Liver (tissue), 9 donors: ENCODE results near the gene DCAKD. TPM values are rescaled to one million over a fixed set of nuclear protein-coding genes. Genes with fewer than 3 reads are reported as not detected.

Source experiments
- DNase-seq: peaks from one replicate; pipeline ENCODE4 v3.0.0-alpha.2; 2017; ENCODE audit warnings: low spot score
- H3K27ac ChIP-seq, 2 donors: one replicate each; pipeline ENCODE4 v1.7.0; 2013; ENCODE audit warnings: inconsistent platforms in 2 of 2, low read length in 2 of 2, control low read depth in 1 of 2, low read depth in 1 of 2, mild to moderate bottlenecking in 1 of 2
- H3K27me3 ChIP-seq, 4 donors: one replicate each; pipeline versions ENCODE4 v1.6.1 to v1.7.0; 2013; ENCODE audit warnings: low read length in 3 of 4, inconsistent platforms in 1 of 4, mild to moderate bottlenecking in 1 of 4, moderate library complexity in 1 of 4; ENCODE audit not compliant: control insufficient read depth in 4 of 4, insufficient read depth in 4 of 4
- H3K36me3 ChIP-seq, 4 donors: one replicate each; pipeline versions ENCODE4 v1.6.1 to v1.7.0; 2013; ENCODE audit warnings: low read length in 3 of 4, mild to moderate bottlenecking in 3 of 4, low read depth in 1 of 4, moderate library complexity in 1 of 4; ENCODE audit not compliant: control insufficient read depth in 4 of 4, insufficient read depth in 3 of 4
- H3K4me1 ChIP-seq, 4 donors: one replicate each; pipeline versions ENCODE4 v1.6.1 to v1.7.0; 2013; ENCODE audit warnings: low read length in 3 of 4, mild to moderate bottlenecking in 3 of 4, moderate library complexity in 1 of 4; ENCODE audit not compliant: control insufficient read depth in 4 of 4, insufficient read depth in 4 of 4
- H3K4me3 ChIP-seq, 3 donors: one replicate each; pipeline versions ENCODE4 v1.6.1 to v1.7.0; 2013; ENCODE audit warnings: low read length in 3 of 3, control low read depth in 1 of 3, low read depth in 1 of 3, mild to moderate bottlenecking in 1 of 3
- H3K9ac ChIP-seq, 2 donors: one replicate each; pipeline ENCODE4 v1.7.0; 2013; ENCODE audit warnings: low read length in 2 of 2, mild to moderate bottlenecking in 2 of 2, moderate library complexity in 2 of 2, control low read depth in 1 of 2, low read depth in 1 of 2
- H3K9me3 ChIP-seq, 4 donors: one replicate each; pipeline versions ENCODE4 v1.6.1 to v1.7.0; 2013; ENCODE audit warnings: low read length in 3 of 4; ENCODE audit not compliant: control insufficient read depth in 4 of 4
- EGR1 ChIP-seq, 2 donors: IDR thresholded peaks; 2 replicates each; pipeline ENCODE4 v1.6.1; 2016 to 2018; ENCODE audit warnings: antibody characterized with exemption in 2 of 2, low read depth in 2 of 2
- FOXA2 ChIP-seq: IDR thresholded peaks from 2 replicates; pipeline ENCODE4 v1.6.1; 2016; ENCODE audit warnings: antibody characterized with exemption
- GABPA ChIP-seq, 2 donors: IDR thresholded peaks in 1 of 2; conservative IDR thresholded peaks in 1 of 2; 2 replicates each; pipeline ENCODE4 v1.6.1; 2016; ENCODE audit warnings: antibody characterized with exemption in 2 of 2, mild to moderate bottlenecking in 1 of 2, moderate library complexity in 1 of 2
- HNF4A ChIP-seq, 2 donors: conservative IDR thresholded peaks; 2 replicates each; pipeline ENCODE4 v1.6.1; 2016; ENCODE audit warnings: antibody characterized with exemption in 2 of 2, mild to moderate bottlenecking in 2 of 2
- JUND ChIP-seq, 2 donors: IDR thresholded peaks; 2 replicates each; pipeline ENCODE4 v1.6.1; 2016; ENCODE audit warnings: antibody characterized with exemption in 2 of 2
- MAX ChIP-seq: IDR thresholded peaks from 2 replicates; pipeline ENCODE4 v1.6.1; 2016; ENCODE audit warnings: antibody characterized with exemption
- NR2F2 ChIP-seq: IDR thresholded peaks from 2 replicates; pipeline ENCODE4 v1.6.1; 2016; ENCODE audit warnings: antibody characterized with exemption
- REST ChIP-seq: IDR thresholded peaks from 2 replicates; pipeline ENCODE4 v1.6.1; 2016; ENCODE audit warnings: antibody characterized with exemption, mild to moderate bottlenecking
- RXRA ChIP-seq, 2 donors: IDR thresholded peaks; 2 replicates each; pipeline ENCODE4 v1.6.1; 2017 to 2018; ENCODE audit warnings: antibody characterized with exemption in 2 of 2, mild to moderate bottlenecking in 1 of 2
- SP1 ChIP-seq: IDR thresholded peaks from 2 replicates; pipeline ENCODE4 v1.6.1; 2018; ENCODE audit warnings: antibody characterized with exemption, mild to moderate bottlenecking
- TAF1 ChIP-seq: conservative IDR thresholded peaks from 2 replicates; pipeline ENCODE4 v1.6.1; 2016; ENCODE audit warnings: antibody characterized with exemption, mild to moderate bottlenecking
- WGBS: extraction: QIAGEN DNeasy Blood & Tissue Kit; methylation state at CpG from one replicate; pipeline ENCODE4 v1.1.7; 2013; 5-methylcytosine and 5-hydroxymethylcytosine counted together
- polyA plus RNA-seq, 2 donors: library from polyadenylated mRNA; stranded (reverse) in 1 of 2; unstranded in 1 of 2; fragments of 200-250 nt in 1 of 2; fragments of >200 nt in 1 of 2; fragmentation: Nextera tagmentation in 1 of 2; extraction: Ambion mirVana in 1 of 2; gene quantifications; one replicate each; pipeline versions ENCODE4 v1.2.1 to v1.2.3, GENCODE V29; 2013 to 2015
- total RNA-seq, 2 donors: library from RNA; depleted of rRNA; stranded (reverse); fragments of >200 nt; gene quantifications; one replicate each; pipeline ENCODE4 v1.2.3, GENCODE V29; 2014
- donor health status: healthy.
- donor health status: healthy.
- donor health status: healthy.
- donor health status: healthy.
- donor health status: healthy.

The DCAKD gene
- total and polyA plus RNA-seq, 4 donors, result 9.7 to 22.9 (median 14.6) TPM

- Histone ChIP-seq H3K4me1 (peaks cover 7 to 20% (median 15%) of the 10 kb centered on the region in 4 donors), H3K27me3 (no peaks in the 10 kb centered on the region), H3K9me3 (no peaks in the 10 kb centered on the region), H3K27ac (no peak overlapping the region), H3K36me3 (peaks cover 5 to 26% (median 9%) of the 10 kb centered on the region in 4 donors), H3K9ac (no peak overlapping the region), H3K4me3 (no peak overlapping the region)
- WGBS, result 91% methylated on average over 9 of the region's 9 CpGs
- TF ChIP-seq REST (no peak), MAX (no peak), NR2F2 (no peak), SP1 (no peak), JUND (IDR thresholded peaks at IDR 0.05) (no peak)
- DNase-seq, result no peak
These were observed 19.3 kb downstream of the DCAKD start for GRCh38 chr17:45032174-45032541.

- TF ChIP-seq NR2F2 (peak; percentile 10), TAF1 (no peak), JUND (IDR thresholded peaks at IDR 0.05) (no peak), FOXA2 (no peak)
- WGBS, result 77% methylated on average over 14 of the region's 14 CpGs
These were observed 19.9 kb downstream of the DCAKD start for GRCh38 chr17:45031231-45032173.

GRCh38 chr17:45030733-45031132 lies 20.7 kb downstream of the DCAKD start:
- Histone ChIP-seq H3K9me3 (no peaks in the 10 kb centered on the region), H3K4me3 (no peak overlapping the region), H3K27ac (no peak overlapping the region), H3K27me3 (no peaks in the 10 kb centered on the region), H3K36me3 (peaks cover 9 to 31% (median 10%) of the 10 kb centered on the region in 4 donors), H3K9ac (no peak overlapping the region), H3K4me1 (peaks cover 7 to 20% (median 15%) of the 10 kb centered on the region in 4 donors)
- no peak for TF ChIP-seq HNF4A (conservative IDR thresholded peaks at IDR 0.05)
- TF ChIP-seq GABPA (IDR thresholded peaks at IDR 0.05 in 1 of 2, conservative IDR thresholded peaks at IDR 0.05 in 1 of 2), result no peak
- TF ChIP-seq EGR1 (IDR thresholded peaks at IDR 0.05; ENCODE audit: low read depth in 2 of 2), result no peak
- peak; percentile 58 to 65 for TF ChIP-seq RXRA (IDR thresholded peaks at IDR 0.05)
- 59% methylated on average over 6 of the region's 6 CpGs for whole genome bisulfite sequencing
- peak; percentile 63 for DNase-seq

More at GRCh38 chr17:45031231-45032173, 19.9 kb downstream of the DCAKD start:
- Histone ChIP-seq H3K9ac (no peak overlapping the region), H3K27ac (no peak overlapping the region), H3K9me3 (no peaks in the 10 kb centered on the region), H3K27me3 (no peaks in the 10 kb centered on the region), H3K4me3 (no peak overlapping the region), H3K36me3 (peaks cover 8 to 31% (median 10%) of the 10 kb centered on the region in 4 donors), H3K4me1 (peaks cover 7 to 20% (median 15%) of the 10 kb centered on the region in 4 donors)
- DNase-seq, result no peak
